CD14-positive monocyte (primary cell): Measurements from ENCODE around the gene IL1RAPL1. TPM values are rescaled to one million over a fixed set of nuclear protein-coding genes. Genes with fewer than 3 reads are reported as not detected.

Source experiments
- DNase-seq, 3 donors: peaks; one replicate each; pipeline ENCODE4 v3.0.0-alpha.2; 2011 to 2022
- H2AFZ ChIP-seq: 2 replicates; pipeline ENCODE4 v1.6.0; 2012; ENCODE audit warnings: mild to moderate bottlenecking, low read depth, low read length, inconsistent platforms; ENCODE audit not compliant: insufficient read depth, poor library complexity, severe bottlenecking
- H3K27ac ChIP-seq, 2 donors: 1 replicate in 1 of 2; 2 replicates in 1 of 2; pipeline ENCODE4 v1.5.1; 2012 to 2013; ENCODE audit warnings: low read length in 2 of 2, control low read depth in 1 of 2, inconsistent platforms in 1 of 2, low read depth in 1 of 2, mild to moderate bottlenecking in 1 of 2
- H3K27me3 ChIP-seq, 2 donors: one replicate each; pipeline versions ENCODE4 v1.6.0 to v1.6.1; 2011 to 2013; ENCODE audit warnings: low read length in 2 of 2; ENCODE audit not compliant: control insufficient read depth in 2 of 2, insufficient read depth in 2 of 2
- H3K36me3 ChIP-seq, 2 donors: replicated peaks in 1 of 2; 1 replicate in 1 of 2; 2 replicates in 1 of 2; pipeline versions ENCODE4 v1.5.1 to v1.6.1; 2012 to 2013; ENCODE audit warnings: low read length in 2 of 2, control low read depth in 1 of 2, inconsistent platforms in 1 of 2, mild to moderate bottlenecking in 1 of 2; ENCODE audit not compliant: insufficient read depth in 2 of 2, control insufficient read depth in 1 of 2
- H3K4me1 ChIP-seq, 2 donors: 1 replicate in 1 of 2; 2 replicates in 1 of 2; pipeline versions ENCODE4 v1.5.1 to v1.6.1; 2012 to 2013; ENCODE audit warnings: low read length in 2 of 2, control low read depth in 1 of 2, inconsistent platforms in 1 of 2, mild to moderate bottlenecking in 1 of 2, moderate library complexity in 1 of 2; ENCODE audit not compliant: insufficient read depth in 2 of 2, control insufficient read depth in 1 of 2
- H3K4me2 ChIP-seq: replicated peaks from 2 replicates; pipeline ENCODE3; 2012; ENCODE audit warnings: low read length, moderate library complexity, mild to moderate bottlenecking; ENCODE audit not compliant: poor library complexity, severe bottlenecking; ENCODE audit errors: extremely low read depth
- H3K4me3 ChIP-seq, 3 experiments: fragments of 200-600 bp in 1 of 3; sonication (generic) in 1 of 3; replicated peaks in 1 of 3; 1 replicate in 2 of 3; 2 replicates in 1 of 3; pipeline ENCODE4 v1.5.1; 2011 to 2013; ENCODE audit warnings: low read length in 3 of 3, mild to moderate bottlenecking in 3 of 3, control low read depth in 2 of 3, low read depth in 2 of 3, inconsistent platforms in 1 of 3, moderate library complexity in 1 of 3
- H3K79me2 ChIP-seq: 2 replicates; pipeline ENCODE4 v1.6.0; 2012; ENCODE audit warnings: mild to moderate bottlenecking, control low read depth, inconsistent platforms, low read length, moderate library complexity; ENCODE audit not compliant: insufficient read depth
- H3K9ac ChIP-seq: 2 replicates; pipeline ENCODE4 v1.6.0; 2017; ENCODE audit warnings: low read length, mild to moderate bottlenecking; ENCODE audit not compliant: insufficient read depth, poor library complexity, severe bottlenecking
- H3K9me3 ChIP-seq, 2 donors: replicated peaks in 1 of 2; 1 replicate in 1 of 2; 2 replicates in 1 of 2; pipeline versions ENCODE4 v1.5.1 to v1.6.1; 2012 to 2013; ENCODE audit warnings: low read length in 2 of 2, control low read depth in 1 of 2; ENCODE audit not compliant: control insufficient read depth in 1 of 2, insufficient read depth in 1 of 2
- H4K20me1 ChIP-seq: 2 replicates; pipeline ENCODE4 v1.6.0; 2012; ENCODE audit warnings: mild to moderate bottlenecking, low read length, control low read depth, moderate library complexity; ENCODE audit not compliant: insufficient read depth
- H3K27ac Mint-ChIP-seq, 7 donors: one replicate each; pipeline ENCODE4 v1.8.0; 2020; ENCODE audit warnings: mild to moderate bottlenecking in 7 of 7, mixed read lengths in 7 of 7, moderate library complexity in 6 of 7, inconsistent platforms in 2 of 7
- H3K27me3 Mint-ChIP-seq, 3 donors: one replicate each; pipeline ENCODE4 v1.8.0; 2021 to 2022; ENCODE audit warnings: low read depth in 3 of 3, mild to moderate bottlenecking in 3 of 3, mixed read lengths in 3 of 3, moderate library complexity in 3 of 3, inconsistent platforms in 1 of 3
- H3K36me3 Mint-ChIP-seq, 2 donors: one replicate each; pipeline ENCODE4 v1.8.0; 2020; ENCODE audit warnings: mixed read lengths in 2 of 2, inconsistent platforms in 1 of 2, mild to moderate bottlenecking in 1 of 2
- H3K4me1 Mint-ChIP-seq: one replicate; pipeline ENCODE4 v1.8.0; 2020; ENCODE audit warnings: mild to moderate bottlenecking, mixed read lengths
- H3K4me3 Mint-ChIP-seq, 2 donors: one replicate each; pipeline ENCODE4 v1.8.0; 2020; ENCODE audit warnings: mild to moderate bottlenecking in 2 of 2, mixed read lengths in 2 of 2, moderate library complexity in 1 of 2
- H3K9me3 Mint-ChIP-seq, 7 donors: one replicate each; pipeline ENCODE4 v1.8.0; 2020 to 2022; ENCODE audit warnings: mixed read lengths in 7 of 7, mild to moderate bottlenecking in 6 of 7, moderate library complexity in 6 of 7, inconsistent platforms in 2 of 7
- CTCF ChIP-seq: fragments of 200-600 bp; IDR thresholded peaks from one replicate; pipeline ENCODE4 v1.8.0; 2022; ENCODE audit warnings: antibody characterized with exemption, mild to moderate bottlenecking
- WGBS: methylation state at CpG from one replicate; pipeline ENCODE4 v1.1.5; 2013; ENCODE audit warnings: missing lambda C conversion rate; ENCODE audit not compliant: insufficient coverage; 5-methylcytosine and 5-hydroxymethylcytosine counted together
- intact Hi-C, 2 donors: fragments of 100-400 bp; cut with micrococcal nuclease; formaldehyde crosslinking; loops; one replicate each; pipeline versions ENCODE4 v1.15.0 to v1.15.1; 2023
- polyA plus RNA-seq, 3 donors: library from polyadenylated mRNA; depleted of rRNA in 1 of 3; unstranded in 2 of 3; stranded (reverse) in 1 of 3; fragments of 300-500 nt in 2 of 3; fragments of >200 nt in 1 of 3; fragmentation: Illumina TruSeq in 2 of 3; gene quantifications; 1 replicate in 2 of 3; 2 replicates in 1 of 3; pipeline ENCODE4 v1.2.3, GENCODE V29; 2012 to 2021

Gene IL1RAPL1
- polyA plus RNA-seq, 3 donors = not detected

- peaks cover 0 to 3% (median 0%) of the 10 kb centered on the region in 7 donors for H3K9me3 Mint-ChIP-seq
- no peaks in the 10 kb centered on the region for H3K4me1 ChIP-seq
- H3K9ac ChIP-seq = no peak overlapping the region
- H3K27me3 Mint-ChIP-seq = no peaks in the 10 kb centered on the region
- H3K4me3 Mint-ChIP-seq = no peak overlapping the region
- no peaks in the 10 kb centered on the region for H3K79me2 ChIP-seq
- no peak for DNase-seq
- no peak overlapping the region for H3K4me2 ChIP-seq
- no CpG with 5 or more reads among the region's 2 CpGs for WGBS
- H3K36me3 ChIP-seq = no peaks in the 10 kb centered on the region
- intact Hi-C loops = no loop called here
- no peaks in the 10 kb centered on the region for H3K4me1 Mint-ChIP-seq
- no peaks in the 10 kb centered on the region for H4K20me1 ChIP-seq
- no peak overlapping the region for H3K27ac ChIP-seq
- H3K27ac Mint-ChIP-seq = no peak overlapping the region
- no peak for TF ChIP-seq CTCF
- H3K9me3 ChIP-seq = no peaks in the 10 kb centered on the region
- H3K4me3 ChIP-seq = no peak overlapping the region
- H3K36me3 Mint-ChIP-seq = no peaks in the 10 kb centered on the region
- H2AFZ ChIP-seq = no peak overlapping the region
- H3K27me3 ChIP-seq = no peaks in the 10 kb centered on the region
Observed at GRCh38 chrX:28752330-28752729, 165.1 kb downstream of the IL1RAPL1 start.

DNA sequence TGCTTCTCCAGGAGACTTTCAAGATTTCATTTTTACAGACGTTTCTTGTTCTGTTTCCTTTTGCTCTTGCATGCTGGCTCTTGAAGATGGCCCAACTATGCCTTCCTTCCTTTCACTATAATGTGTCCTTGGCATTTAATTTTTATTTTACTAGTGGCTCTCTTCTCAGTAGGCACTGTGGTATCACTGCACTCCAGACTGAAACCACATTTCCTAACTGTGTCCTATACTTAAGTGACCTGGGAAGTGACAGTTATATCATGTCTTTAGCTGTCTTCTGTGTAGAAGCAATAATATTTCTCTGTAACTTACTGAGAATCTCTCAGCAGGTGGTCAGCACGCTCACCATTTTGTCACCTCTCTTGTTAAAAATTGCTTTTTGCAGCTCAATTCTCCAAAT, 168.9 kb downstream of the IL1RAPL1 start:
- H3K27ac Mint-ChIP-seq = no peak overlapping the region
- Histone ChIP-seq H3K4me3 (no peak overlapping the region), H2AFZ (no peak overlapping the region), H3K9ac (no peak overlapping the region), H3K9me3 (no peaks in the 10 kb centered on the region), H3K4me1 (no peaks in the 10 kb centered on the region), H3K36me3 (no peaks in the 10 kb centered on the region), H3K27ac (no peak overlapping the region), H3K4me2 (no peak overlapping the region), H3K79me2 (no peaks in the 10 kb centered on the region), H3K27me3 (no peaks in the 10 kb centered on the region), H4K20me1 (no peaks in the 10 kb centered on the region)
- no peak for TF ChIP-seq CTCF
- H3K4me1 Mint-ChIP-seq = no peaks in the 10 kb centered on the region
- H3K9me3 Mint-ChIP-seq = peaks cover 0 to 3% (median 2%) of the 10 kb centered on the region in 7 donors
- H3K4me3 Mint-ChIP-seq = no peak overlapping the region
- DNase-seq = no peak
- no CpG with 5 or more reads among the region's 2 CpGs for WGBS
- peaks cover 0 to 2% (median 0%) of the 10 kb centered on the region in 3 donors for H3K27me3 Mint-ChIP-seq
- intact Hi-C loops = no loop called here
- no peaks in the 10 kb centered on the region for H3K36me3 Mint-ChIP-seq
